Spleen (tissue), 11 donors: ENCODE data around the gene OR10K2. TPM values are rescaled to one million over a fixed set of nuclear protein-coding genes. Genes with fewer than 3 reads are reported as not detected.

Experiments
- DNase-seq: peaks from one replicate; pipeline ENCODE4 v3.0.0-alpha.2; 2020
- H3K27ac ChIP-seq, 8 donors: fragments of 200-600 bp; sonication (generic) in 7 of 8; 1 replicate in 4 of 8; 2 replicates in 4 of 8; pipeline versions ENCODE4 v1.5.0 to v1.8.0; 2016 to 2021; ENCODE audit warnings: inconsistent platforms in 4 of 8, mild to moderate bottlenecking in 4 of 8, moderate library complexity in 1 of 8
- H3K27me3 ChIP-seq, 7 donors: fragments of 200-600 bp; sonication (generic) in 6 of 7; replicated peaks in 1 of 7; 1 replicate in 4 of 7; 2 replicates in 3 of 7; pipeline versions ENCODE4 v1.5.0 to v1.8.0; 2016 to 2021; ENCODE audit warnings: inconsistent platforms in 3 of 7, mild to moderate bottlenecking in 1 of 7
- H3K36me3 ChIP-seq, 6 donors: fragments of 200-600 bp; sonication (generic) in 5 of 6; 1 replicate in 4 of 6; 2 replicates in 2 of 6; pipeline versions ENCODE4 v1.5.0 to v1.8.0; 2016 to 2021; ENCODE audit warnings: inconsistent platforms in 2 of 6
- H3K4me1 ChIP-seq, 6 donors: fragments of 200-600 bp; sonication (generic) in 5 of 6; 1 replicate in 3 of 6; 2 replicates in 3 of 6; pipeline versions ENCODE4 v1.5.0 to v1.8.0; 2016 to 2021; ENCODE audit warnings: inconsistent platforms in 3 of 6
- H3K4me3 ChIP-seq, 8 donors: fragments of 200-600 bp; sonication (generic) in 7 of 8; 1 replicate in 4 of 8; 2 replicates in 4 of 8; pipeline versions ENCODE4 v1.5.0 to v1.8.0; 2016 to 2021; ENCODE audit warnings: inconsistent platforms in 4 of 8, mild to moderate bottlenecking in 4 of 8, moderate library complexity in 2 of 8
- H3K9me3 ChIP-seq, 8 donors: fragments of 200-600 bp; sonication (generic) in 7 of 8; 1 replicate in 4 of 8; 2 replicates in 4 of 8; pipeline versions ENCODE4 v1.5.0 to v1.8.0; 2016 to 2021; ENCODE audit warnings: inconsistent platforms in 4 of 8
- CTCF ChIP-seq, 11 experiments: fragments of 200-600 bp in 7 of 11; fragments of 450-650 bp in 4 of 11; sonication (generic) in 4 of 11; IDR thresholded peaks in 8 of 11; conservative IDR thresholded peaks in 3 of 11; 1 replicate in 7 of 11; 2 replicates in 4 of 11; pipeline versions ENCODE4 v1.4.0 to v1.8.0; 2016 to 2021; ENCODE audit warnings: antibody characterized with exemption in 11 of 11, inconsistent platforms in 4 of 11, mild to moderate bottlenecking in 1 of 11
- POLR2A ChIP-seq, 3 donors: fragments of 450-650 bp; IDR thresholded peaks; one replicate each; pipeline ENCODE4 v1.5.1; 2017; ENCODE audit warnings: antibody characterized with exemption in 3 of 3, mild to moderate bottlenecking in 1 of 3
- POLR2AphosphoS5 ChIP-seq, 3 donors: sonication (generic); formaldehyde crosslinking; IDR thresholded peaks; one replicate each; pipeline ENCODE4 v1.5.1; 2017; ENCODE audit warnings: antibody characterized with exemption in 3 of 3
- WGBS, 5 donors: extraction: QIAGEN DNeasy Blood & Tissue Kit in 3 of 5; methylation state at CpG; one replicate each; pipeline versions ENCODE4 v1.1.5 to v1.1.7; 2013 to 2018; 5-methylcytosine and 5-hydroxymethylcytosine counted together
- intact Hi-C: fragments of 100-400 bp; cut with DNase I; formaldehyde crosslinking; loops from one replicate; pipeline ENCODE4 v1.15.0; 2023; ENCODE audit warnings: low total_unique reads
- polyA plus RNA-seq, 3 donors: library from polyadenylated mRNA; stranded (reverse); fragments of 200-250 nt; gene quantifications; one replicate each; pipeline ENCODE4 v1.2.1, GENCODE V29; 2013
- total RNA-seq, 7 donors: library from RNA; depleted of rRNA in 3 of 7; stranded (reverse); fragments of >200 nt in 3 of 7; fragmentation: NEBNext Ultra II Directional in 4 of 7; extraction: Animal tissue kit (Norgen Biotek cat#: 25700) in 4 of 7; gene quantifications; one replicate each; pipeline versions ENCODE4 v1.1.0 to v1.2.1, GENCODE V29; 2016 to 2021
- donor health status: healthy with polysubstance abuse.
- donor health status: DM: no; HTN: no; CAD: no; lungs with moderate emphysema.
- donor health status: DM: no; HTN: no; CAD: no.
- donor health status: Bipolar disorder and iron deficiency.
- donor health status: healthy.
- donor health status: DM: no; HTN: no; CAD: no.
- donor health status: DM: yes; HTN: yes; CAD: no.

OR10K2 gene
- total and polyA plus RNA-seq, 10 donors, result not detected

DNA sequence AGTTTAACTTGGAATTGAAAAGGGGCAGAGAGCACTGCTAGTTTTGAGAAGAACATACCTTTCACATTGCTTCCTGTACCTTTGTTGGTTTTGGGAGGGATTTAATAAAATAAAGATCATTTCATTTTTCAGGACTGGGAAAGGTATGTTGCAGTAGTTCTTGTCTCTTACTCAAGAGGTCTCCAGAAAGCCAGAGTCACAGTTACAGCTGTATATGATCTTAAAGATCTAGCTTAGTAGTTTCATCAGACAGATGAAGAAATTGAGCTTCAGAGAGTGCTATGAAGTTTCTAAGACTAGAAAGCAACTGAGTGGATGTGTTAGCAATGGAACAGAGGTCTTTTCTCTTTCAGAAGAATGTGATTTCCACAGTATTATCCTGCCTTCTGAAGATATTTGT is 1.0 kb downstream of the OR10K2 start:
- Histone ChIP-seq H3K27ac (no peak overlapping the region), H3K9me3 (peaks cover 0 to 19% (median 12%) of the 10 kb centered on the region in 8 donors), H3K27me3 (no peaks in the 10 kb centered on the region), H3K4me1 (no peaks in the 10 kb centered on the region), H3K4me3 (no peak overlapping the region), H3K36me3 (no peaks in the 10 kb centered on the region)
- intact Hi-C loops, result no loop called here
- no peak for DNase-seq
- no peak for TF ChIP-seq POLR2A (IDR thresholded peaks at IDR 0.05)
- no peak for TF ChIP-seq POLR2AphosphoS5 (IDR thresholded peaks at IDR 0.05)
- TF ChIP-seq CTCF (IDR thresholded peaks at IDR 0.05 in 8 of 11, conservative IDR thresholded peaks at IDR 0.05 in 3 of 11), result no peak

DNA sequence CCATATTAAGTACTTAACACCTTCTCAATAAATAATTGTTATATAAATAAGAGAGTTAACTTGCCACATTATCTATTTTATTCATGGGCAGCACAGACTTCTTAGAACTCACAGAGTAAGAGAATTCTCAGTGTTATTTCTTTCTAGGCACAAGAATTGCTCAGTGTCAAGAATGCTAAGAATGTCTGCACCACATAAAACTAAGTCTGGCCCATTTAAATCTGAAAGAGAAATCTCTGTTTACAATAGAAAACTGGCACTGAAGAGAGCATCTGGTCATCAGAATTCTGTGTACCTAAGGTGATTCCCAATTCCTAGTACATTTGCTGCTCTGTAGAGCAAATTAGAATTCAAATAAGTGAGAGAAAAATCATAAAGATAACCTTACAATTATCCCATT is 3.8 kb downstream of the OR10K2 start:
- no peak for DNase-seq
- Histone ChIP-seq H3K9me3 (peaks cover 0 to 5% (median under 1%) of the 10 kb centered on the region in 8 donors), H3K4me3 (no peak overlapping the region), H3K27me3 (no peaks in the 10 kb centered on the region), H3K36me3 (no peaks in the 10 kb centered on the region), H3K4me1 (no peaks in the 10 kb centered on the region), H3K27ac (no peak overlapping the region)
- TF ChIP-seq POLR2A (IDR thresholded peaks at IDR 0.05) (no peak), CTCF (IDR thresholded peaks at IDR 0.05 in 8 of 11, conservative IDR thresholded peaks at IDR 0.05 in 3 of 11) (no peak), POLR2AphosphoS5 (IDR thresholded peaks at IDR 0.05) (no peak)
- intact Hi-C loops, result no loop called here

- Histone ChIP-seq H3K27ac (no peak overlapping the region), H3K36me3 (no peaks in the 10 kb centered on the region), H3K4me1 (no peaks in the 10 kb centered on the region), H3K27me3 (no peaks in the 10 kb centered on the region), H3K4me3 (no peak overlapping the region), H3K9me3 (no peaks in the 10 kb centered on the region)
- TF ChIP-seq POLR2AphosphoS5 (IDR thresholded peaks at IDR 0.05) (no peak), CTCF (IDR thresholded peaks at IDR 0.05 in 8 of 11, conservative IDR thresholded peaks at IDR 0.05 in 3 of 11) (no peak), POLR2A (IDR thresholded peaks at IDR 0.05) (no peak)
- intact Hi-C loops, result no loop called here
- no peak for DNase-seq
Measured at GRCh38 chr1:158417586-158417985, 8.5 kb downstream of the OR10K2 start.

- Histone ChIP-seq H3K9me3 (no peaks in the 10 kb centered on the region), H3K27me3 (no peaks in the 10 kb centered on the region), H3K27ac (no peak overlapping the region), H3K4me3 (no peak overlapping the region), H3K4me1 (no peaks in the 10 kb centered on the region), H3K36me3 (no peaks in the 10 kb centered on the region)
- no peak for DNase-seq
- no peak for TF ChIP-seq POLR2AphosphoS5 (IDR thresholded peaks at IDR 0.05)
- no peak for TF ChIP-seq POLR2A (IDR thresholded peaks at IDR 0.05)
- TF ChIP-seq CTCF (IDR thresholded peaks at IDR 0.05 in 8 of 11, conservative IDR thresholded peaks at IDR 0.05 in 3 of 11), result no peak
- 88 to 93% (median 93%) methylated on average over 4 of the region's 4 CpGs for WGBS, 5 donors
- intact Hi-C loops, result no loop called here
Measured at GRCh38 chr1:158414651-158415345, 11.2 kb downstream of the OR10K2 start.
